HUDEP-2 (cell line): ENCODE data around the gene RAB21.

Experiments
- DNase-seq, 76 experiments: peaks; one replicate each; lab custom pipeline; 2025; ENCODE audit not compliant: unreplicated experiment in 76 of 76; lab: John Stamatoyannopoulos, UW

The RAB21 gene

GRCh38 chr12:71754461-71755145 lies at the start of gene RAB21:
Gene RAB21 (plus strand): TSS chr12:71754863. CDS start chr12:71755130, 267 bp downstream.
- peak in 75 of 76 experiments; percentile 64 to 98 (median 94) for DNase-seq

GRCh38 chr12:71704920-71705319 lies 49.7 kb upstream of the RAB21 start:
- no peak for DNase-seq

GRCh38 chr12:71708658-71709057 lies 46.0 kb upstream of the RAB21 start:
- DNase-seq = no peak

GRCh38 chr12:71710276-71711125 lies 44.2 kb upstream of the RAB21 start:
- no peak for DNase-seq

GRCh38 chr12:71718611-71719010 lies 36.1 kb upstream of the RAB21 start:
- DNase-seq = no peak

- no peak for DNase-seq
Observed at GRCh38 chr12:71719647-71720370, 34.9 kb upstream of the RAB21 start.

- peak in 71 of 76 experiments; percentile 21 to 92 (median 63) for DNase-seq
Observed at GRCh38 chr12:71721783-71722505, 32.7 kb upstream of the RAB21 start.

GRCh38 chr12:71725011-71725410 lies 29.7 kb upstream of the RAB21 start:
- no peak for DNase-seq

GRCh38 chr12:71726548-71726947 lies 28.1 kb upstream of the RAB21 start:
- DNase-seq = no peak

GRCh38 chr12:71727958-71728357 lies 26.7 kb upstream of the RAB21 start:
- no peak for DNase-seq

- DNase-seq = no peak
Observed at GRCh38 chr12:71730936-71731335, 23.7 kb upstream of the RAB21 start.

- DNase-seq = no peak
Observed at GRCh38 chr12:71731439-71732356, 23.0 kb upstream of the RAB21 start.

- DNase-seq = no peak
Observed at GRCh38 chr12:71732357-71732712, 22.3 kb upstream of the RAB21 start.

- no peak for DNase-seq
Observed at GRCh38 chr12:71737197-71737596, 17.5 kb upstream of the RAB21 start.

GRCh38 chr12:71742998-71743397 lies 11.7 kb upstream of the RAB21 start:
- DNase-seq = no peak

GRCh38 chr12:71744522-71745300 lies 10.0 kb upstream of the RAB21 start:
- peak in 1 of 76 experiments; percentile 6 for DNase-seq

- peak in 53 of 76 experiments; percentile 1 to 67 (median 34) for DNase-seq
Observed at GRCh38 chr12:71746974-71747611, 7.6 kb upstream of the RAB21 start.

- DNase-seq = no peak
Observed at GRCh38 chr12:71748081-71748850, 6.4 kb upstream of the RAB21 start.
